Left ventricle myocardium inferior (tissue), 1 donor: ENCODE measurements around the gene CAV1. TPM values are rescaled to one million over a fixed set of nuclear protein-coding genes. Genes with fewer than 3 reads are reported as not detected.
A peak's percentile ranks its signal among the peaks of the same experiment; 100 is the strongest.
"Not testable (repeated sequence)": the region's sequence is repeated elsewhere in the genome, so short reads cannot be mapped to it uniquely, and the experiment has no call there.

Experiments
- DNase-seq: peaks from one replicate; pipeline ENCODE4 v3.0.0-alpha.2; 2020
- H3K27ac ChIP-seq: fragments of 200-600 bp; replicated peaks from 2 replicates; pipeline ENCODE4 v1.8.0; 2021
- H3K27me3 ChIP-seq: fragments of 200-600 bp; 2 replicates; pipeline ENCODE4 v1.8.0; 2021; ENCODE audit warnings: low read depth
- H3K36me3 ChIP-seq: fragments of 200-600 bp; 2 replicates; pipeline ENCODE4 v1.8.0; 2021
- H3K4me1 ChIP-seq: fragments of 200-600 bp; 2 replicates; pipeline ENCODE4 v1.8.0; 2021
- H3K4me3 ChIP-seq: fragments of 200-600 bp; 2 replicates; pipeline ENCODE4 v1.8.0; 2021; ENCODE audit warnings: mild to moderate bottlenecking, moderate library complexity
- H3K9me3 ChIP-seq: fragments of 200-600 bp; replicated peaks from 2 replicates; pipeline ENCODE4 v1.8.0; 2021
- CTCF ChIP-seq: fragments of 200-600 bp; IDR thresholded peaks from 2 replicates; pipeline ENCODE4 v1.8.0; 2021; ENCODE audit warnings: antibody characterized with exemption, mild to moderate bottlenecking, borderline replicate concordance
- intact Hi-C: fragments of 100-400 bp; cut with micrococcal nuclease; formaldehyde crosslinking; loops from one replicate; pipeline ENCODE4 v1.11.0; 2022
- long read RNA-seq: library from polyadenylated mRNA; unstranded; transcript quantifications from one replicate; pipeline ENCODE4 v2.0.0, GENCODE V29; 2021
- total RNA-seq: library from RNA; stranded (reverse); fragmentation: NEBNext Ultra II Directional; extraction: Animal tissue kit (Norgen Biotek cat#: 25700); gene quantifications from one replicate; pipeline ENCODE4 v1.2.1, GENCODE V29; 2021
- donor health status: DM: no; HTN: yes; CAD: no; lungs with severe emphysema.

The CAV1 gene
- total RNA-seq, result 266 TPM
- long read RNA-seq, transcript CAV1-201 (3 exons, 2,704 nt), result minor isoform, 78 of 323 reads
- long read RNA-seq, transcript CAV1-203 (3 exons, 845 nt), result minor isoform, 12 of 323 reads
- long read RNA-seq, transcript CAV1-202 (2 exons, 2,628 nt), result minor isoform, 84 of 323 reads
- long read RNA-seq, transcript CAV1-206 (3 exons, 1,653 nt), result major isoform, 129 of 323 reads
- long read RNA-seq, partial matches to known transcripts, result 12 of 323 reads
- long read RNA-seq, other reads (novel, unspliced or antisense), result 8 of 323 reads

DNA sequence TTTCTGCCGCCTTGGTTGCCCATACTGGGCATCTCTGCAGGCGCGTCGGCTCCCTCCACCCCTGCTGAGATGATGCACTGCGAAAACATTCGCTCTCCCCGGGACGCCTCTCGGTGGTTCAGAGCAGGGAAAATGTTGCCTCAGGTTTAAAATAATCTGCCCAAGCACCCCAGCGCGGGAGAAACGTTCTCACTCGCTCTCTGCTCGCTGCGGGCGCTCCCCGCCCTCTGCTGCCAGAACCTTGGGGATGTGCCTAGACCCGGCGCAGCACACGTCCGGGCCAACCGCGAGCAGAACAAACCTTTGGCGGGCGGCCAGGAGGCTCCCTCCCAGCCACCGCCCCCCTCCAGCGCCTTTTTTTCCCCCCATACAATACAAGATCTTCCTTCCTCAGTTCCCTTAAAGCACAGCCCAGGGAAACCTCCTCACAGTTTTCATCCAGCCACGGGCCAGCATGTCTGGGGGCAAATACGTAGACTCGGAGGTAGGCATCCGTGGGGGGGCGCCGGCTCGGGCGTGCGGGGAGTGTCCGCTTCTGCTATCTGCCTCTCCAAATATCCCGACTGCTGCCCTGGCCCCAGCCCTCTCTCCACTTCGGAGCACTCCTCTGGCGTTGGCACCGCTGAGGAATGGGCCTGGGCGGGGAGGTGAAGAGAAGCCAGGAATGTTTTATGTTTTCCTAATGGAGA is at the start of gene CAV1:
TSS of gene CAV1 (plus strand) at position 428 of the 689 bp plus-strand sequence. CDS start at position 455, 27 bp downstream.
- TF ChIP-seq CTCF, result no peak
- H3K4me1 ChIP-seq, result peaks cover 76% of the 10 kb centered on the region
- H3K36me3 ChIP-seq, result peaks cover 28% of the 10 kb centered on the region
- H3K9me3 ChIP-seq, result no peaks in the 10 kb centered on the region
- peak within 1 kb of the TSS; percentile 98 for H3K27ac ChIP-seq
- peak within 1 kb of the TSS; percentile 83 for H3K4me3 ChIP-seq
- DNase-seq, result peak; percentile 93
- intact Hi-C loops, result loop anchor here (10.0 kb wide), 2 partner anchors 170 to 260 kb away; no protein-coding TSS in a partner anchor
- H3K27me3 ChIP-seq, result no peaks in the 10 kb centered on the region

DNA sequence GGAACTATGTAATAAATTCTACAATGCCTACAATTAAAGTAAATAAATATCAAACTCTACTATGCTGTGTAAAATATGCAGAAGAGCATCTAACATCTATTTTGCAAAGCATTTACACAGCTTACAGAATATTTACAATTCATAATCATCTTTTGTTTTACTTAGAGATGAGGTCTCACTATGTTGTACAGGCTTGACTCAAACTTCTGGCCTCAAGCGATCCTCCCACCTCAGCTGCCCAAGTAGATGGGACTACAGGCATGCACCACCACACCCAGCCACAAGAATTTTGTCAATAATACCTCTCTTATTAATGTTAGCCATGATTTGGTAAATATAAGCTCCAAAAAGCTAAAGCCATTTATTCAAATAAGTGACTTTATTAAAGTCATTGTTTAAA is 47.2 kb upstream of the CAV1 start:
- DNase-seq, result no peak
- intact Hi-C loops, result no loop called here
- H3K4me1 ChIP-seq, result no peaks in the 10 kb centered on the region
- H3K4me3 ChIP-seq, result no peak overlapping the region
- no peaks in the 10 kb centered on the region for H3K27me3 ChIP-seq
- no peaks in the 10 kb centered on the region for H3K36me3 ChIP-seq
- H3K9me3 ChIP-seq, result no peaks in the 10 kb centered on the region
- no peak overlapping the region for H3K27ac ChIP-seq
- TF ChIP-seq CTCF, result no peak

DNA sequence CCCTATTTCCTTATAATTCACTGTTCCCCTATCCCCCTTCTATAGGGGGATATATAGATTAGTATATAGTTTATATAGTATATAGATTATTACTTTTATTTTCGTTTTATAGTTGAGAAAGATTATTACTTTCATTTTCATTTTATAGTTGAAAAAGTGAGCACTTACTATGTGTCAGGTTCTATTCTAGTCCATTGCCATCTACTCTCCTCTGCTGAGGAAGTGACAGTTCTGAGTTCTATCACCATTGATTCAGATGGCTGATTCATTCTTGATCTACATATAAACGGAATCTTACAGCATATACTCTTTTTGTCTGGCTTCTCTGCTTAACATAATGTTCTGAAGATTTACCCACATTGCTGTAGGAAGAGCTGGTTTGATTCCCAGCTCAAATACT is 46.0 kb upstream of the CAV1 start:
- no peak for TF ChIP-seq CTCF
- intact Hi-C loops, result no loop called here
- no peaks in the 10 kb centered on the region for H3K36me3 ChIP-seq
- H3K27ac ChIP-seq, result no peak overlapping the region
- H3K27me3 ChIP-seq, result no peaks in the 10 kb centered on the region
- no peak for DNase-seq
- no peaks in the 10 kb centered on the region for H3K9me3 ChIP-seq
- no peaks in the 10 kb centered on the region for H3K4me1 ChIP-seq
- no peak overlapping the region for H3K4me3 ChIP-seq

DNA sequence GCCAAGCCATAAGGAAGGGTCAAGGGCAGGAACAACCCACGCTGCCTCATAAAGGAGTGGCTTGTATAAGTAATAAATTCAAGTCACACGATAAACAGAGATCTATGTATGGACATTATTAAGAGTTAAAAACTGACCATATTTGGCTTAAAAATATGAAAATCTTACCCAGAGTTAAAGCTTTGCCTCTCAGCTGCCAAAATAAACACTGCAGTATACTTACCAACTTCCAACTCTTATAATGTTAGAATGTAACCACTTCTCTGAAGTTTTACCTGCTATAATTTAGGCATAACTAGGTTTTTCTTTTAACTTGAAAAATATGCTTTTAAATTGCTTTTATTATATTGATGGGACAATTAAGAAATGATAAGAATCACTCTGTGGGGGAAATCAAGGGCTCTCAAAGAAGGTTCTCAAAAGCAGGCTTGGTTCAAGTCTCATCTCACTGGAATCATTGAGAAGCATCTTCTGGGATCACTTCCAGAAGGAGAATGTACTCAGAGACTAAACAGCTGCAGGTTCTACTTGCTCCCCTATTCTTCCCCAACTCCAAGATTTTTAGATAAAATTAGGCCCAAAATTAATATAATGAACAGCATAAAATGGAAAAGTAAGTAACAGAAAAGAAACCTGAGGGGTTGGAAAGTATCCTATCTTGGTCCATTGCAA is 41.4 kb upstream of the CAV1 start:
- Histone ChIP-seq H3K4me3 (no peak overlapping the region), H3K27ac (no peak overlapping the region), H3K36me3 (no peaks in the 10 kb centered on the region), H3K27me3 (no peaks in the 10 kb centered on the region), H3K9me3 (no peaks in the 10 kb centered on the region), H3K4me1 (peaks cover 9% of the 10 kb centered on the region)
- no peak for TF ChIP-seq CTCF
- DNase-seq, result no peak
- intact Hi-C loops, result no loop called here

DNA sequence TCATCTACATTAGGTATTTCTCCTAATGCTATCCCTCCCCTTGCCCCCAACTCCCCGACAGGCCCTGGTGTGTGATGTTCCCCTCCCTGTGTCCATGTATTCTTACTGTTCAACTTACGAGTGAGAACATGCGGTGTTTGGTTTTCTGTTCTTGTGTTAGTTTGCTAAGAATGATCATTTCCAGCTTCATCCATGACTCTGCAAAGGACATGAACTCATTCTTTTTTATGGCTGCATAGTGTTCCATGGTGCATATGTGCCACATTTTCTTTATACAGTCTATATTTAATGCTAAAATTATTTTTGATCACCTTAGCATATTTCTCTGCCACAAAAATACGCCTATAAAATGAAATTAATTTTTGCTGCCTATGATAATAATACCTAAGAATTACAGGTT is 40.4 kb upstream of the CAV1 start:
- H3K27ac ChIP-seq, H3K36me3 ChIP-seq, intact Hi-C loops, DNase-seq, H3K9me3 ChIP-seq, H3K4me3 ChIP-seq, H3K27me3 ChIP-seq: not testable (repeated sequence)
- peaks cover 12% of the 10 kb centered on the region for H3K4me1 ChIP-seq
